ENCODE data around the gene SLC6A5. TPM values are rescaled to one million over a fixed set of nuclear protein-coding genes. Genes with fewer than 3 reads are reported as not detected.

SLC6A5 gene
- total and polyA plus RNA-seq, 2 donors (not counting 3 experiments of a cell fraction or from before 2014, with no cell fraction given) = not detected

GRCh38 chr11:20644360-20644759 lies 45.0 kb downstream of the SLC6A5 start:
- ChIA-PET CTCF (no interaction called here), POLR2A (no interaction called here)
- Histone ChIP-seq H3K4me2 (ENCODE audit: insufficient read depth, low read length) (no peak overlapping the region), H3K4me1 (ENCODE audit: control insufficient read depth, extremely low read depth, insufficient read depth, low read length) (no peaks in the 10 kb centered on the region), H3K9me3 (replicated peaks; ENCODE audit: control insufficient read depth, insufficient read depth, low read length) (no peaks in the 10 kb centered on the region), H3K9ac (replicated peaks; ENCODE audit: extremely low read depth, insufficient read depth, low read length) (no peak overlapping the region), H3K9me1 (replicated peaks; ENCODE audit: control insufficient read depth, extremely low read depth, insufficient read depth, low read length) (no peaks in the 10 kb centered on the region), H3K4me3 (replicated peaks in 1 of 3; ENCODE audit: insufficient read depth in 1 of 3, low read depth in 1 of 3, low read length in 3 of 3) (no peak overlapping the region), H3K27ac (ENCODE audit: insufficient read depth, low read depth, low read length) (no peak overlapping the region), H3K79me2 (ENCODE audit: control insufficient read depth, insufficient read depth, low read length) (no peaks in the 10 kb centered on the region), H3K27me3 (ENCODE audit: control insufficient read depth in 2 of 2, insufficient read depth in 2 of 2, low read length in 2 of 2) (no peaks in the 10 kb centered on the region), H2AFZ (ENCODE audit: low read depth, low read length) (no peak overlapping the region), H4K20me1 (replicated peaks; ENCODE audit: control insufficient read depth, extremely low read depth, insufficient read depth, low read length) (no peaks in the 10 kb centered on the region), H3K36me3 (ENCODE audit: control insufficient read depth in 2 of 2, extremely low read depth in 1 of 2, insufficient read depth in 2 of 2, low read length in 2 of 2) (no peaks in the 10 kb centered on the region)
- TF ChIP-seq MYC (IDR thresholded peaks at IDR 0.05; ENCODE audit: low read depth, low read length) (no peak), GATA2 (IDR thresholded peaks at IDR 0.05; ENCODE audit: insufficient read depth, insufficient read length, low read depth, low read length) (no peak), POLR2A (IDR thresholded peaks at IDR 0.05; ENCODE audit: low read depth, low read length) (no peak), POLR2AphosphoS5 (IDR thresholded peaks at IDR 0.05; ENCODE audit: insufficient read depth, low read depth, low read length) (no peak), MAX (IDR thresholded peaks at IDR 0.05; ENCODE audit: insufficient read depth, insufficient read length) (no peak)
- no TSS peak for BruUV-seq (replicated peaks)
- FAIRE-seq (no peak), DNase-seq (ENCODE audit: low read depth, low spot score) (no peak)
- dilution Hi-C loops (cut with MboI; ENCODE audit: extremely low pct_ligation_motif_present, low sequenced_read_pairs) (no loop called here), intact Hi-C loops (cut with micrococcal nuclease) (no loop called here)

- ChIA-PET CTCF (interaction anchor here (0.6 to 2.9 kb wide), 5 partner anchors 10 to 1657 kb away, joined by 3 to 26 read pairs (median 6); no protein-coding TSS in a partner anchor), POLR2A (no interaction called here)
- TF ChIP-seq JUN (IDR thresholded peaks at IDR 0.05; ENCODE audit: borderline replicate concordance, insufficient read depth, insufficient read length, low read depth) = no peak
- peak; percentile 67 to 78 for TF ChIP-seq CTCF (IDR thresholded peaks at IDR 0.05; ENCODE audit: extremely low read depth in 1 of 2, insufficient read depth in 1 of 2, low read depth in 1 of 2, low read length in 2 of 2)
- no peaks in the 10 kb centered on the region for H3K27me3 ChIP-seq (ENCODE audit: control insufficient read depth in 2 of 2, insufficient read depth in 2 of 2, low read length in 2 of 2)
- H2AFZ ChIP-seq (ENCODE audit: low read depth, low read length) = no peak overlapping the region
- no peaks in the 10 kb centered on the region for H3K36me3 ChIP-seq (ENCODE audit: control insufficient read depth in 2 of 2, extremely low read depth in 1 of 2, insufficient read depth in 2 of 2, low read length in 2 of 2)
- H3K4me1 ChIP-seq (ENCODE audit: control insufficient read depth, extremely low read depth, insufficient read depth, low read length) = no peaks in the 10 kb centered on the region
- H3K4me3 ChIP-seq (replicated peaks in 1 of 3; ENCODE audit: insufficient read depth in 1 of 3, low read depth in 1 of 3, low read length in 3 of 3) = no peak overlapping the region
- DNase-seq (ENCODE audit: low read depth, low spot score) (peak; percentile 55), FAIRE-seq (peak; percentile 86)
- H4K20me1 ChIP-seq (replicated peaks; ENCODE audit: control insufficient read depth, extremely low read depth, insufficient read depth, low read length) = no peaks in the 10 kb centered on the region
- no TSS peak for BruUV-seq (replicated peaks)
- no peak overlapping the region for H3K27ac ChIP-seq (ENCODE audit: insufficient read depth, low read depth, low read length)
- no peak overlapping the region for H3K9ac ChIP-seq (replicated peaks; ENCODE audit: extremely low read depth, insufficient read depth, low read length)
- H3K9me3 ChIP-seq (replicated peaks; ENCODE audit: control insufficient read depth, insufficient read depth, low read length) = no peaks in the 10 kb centered on the region
- dilution Hi-C loops (cut with MboI; ENCODE audit: extremely low pct_ligation_motif_present, low sequenced_read_pairs) (no loop called here), intact Hi-C loops (cut with micrococcal nuclease) (loop anchor here (1.0 to 2.0 kb wide), 3 partner anchors 24 to 1656 kb away; no protein-coding TSS in a partner anchor)
- no peaks in the 10 kb centered on the region for H3K9me1 ChIP-seq (replicated peaks; ENCODE audit: control insufficient read depth, extremely low read depth, insufficient read depth, low read length)
- no peaks in the 10 kb centered on the region for H3K79me2 ChIP-seq (ENCODE audit: control insufficient read depth, insufficient read depth, low read length)
- no peak overlapping the region for H3K4me2 ChIP-seq (ENCODE audit: insufficient read depth, low read length)
Measured at GRCh38 chr11:20647976-20648565, 48.7 kb downstream of the SLC6A5 start.

Measured in endothelial cell of umbilical vein (primary cell).